ENCODE results near the gene SPATA2.

The SPATA2 gene

GRCh38 chr20:49941456-49941855 is 26.1 kb upstream of the SPATA2 start:
- DNase-seq (ENCODE audit: low read depth): no peak
- in situ Hi-C loops (cut with HindIII; ENCODE audit: low sequenced_read_pairs): no loop called here
- TF ChIP-seq, protein P1, sequence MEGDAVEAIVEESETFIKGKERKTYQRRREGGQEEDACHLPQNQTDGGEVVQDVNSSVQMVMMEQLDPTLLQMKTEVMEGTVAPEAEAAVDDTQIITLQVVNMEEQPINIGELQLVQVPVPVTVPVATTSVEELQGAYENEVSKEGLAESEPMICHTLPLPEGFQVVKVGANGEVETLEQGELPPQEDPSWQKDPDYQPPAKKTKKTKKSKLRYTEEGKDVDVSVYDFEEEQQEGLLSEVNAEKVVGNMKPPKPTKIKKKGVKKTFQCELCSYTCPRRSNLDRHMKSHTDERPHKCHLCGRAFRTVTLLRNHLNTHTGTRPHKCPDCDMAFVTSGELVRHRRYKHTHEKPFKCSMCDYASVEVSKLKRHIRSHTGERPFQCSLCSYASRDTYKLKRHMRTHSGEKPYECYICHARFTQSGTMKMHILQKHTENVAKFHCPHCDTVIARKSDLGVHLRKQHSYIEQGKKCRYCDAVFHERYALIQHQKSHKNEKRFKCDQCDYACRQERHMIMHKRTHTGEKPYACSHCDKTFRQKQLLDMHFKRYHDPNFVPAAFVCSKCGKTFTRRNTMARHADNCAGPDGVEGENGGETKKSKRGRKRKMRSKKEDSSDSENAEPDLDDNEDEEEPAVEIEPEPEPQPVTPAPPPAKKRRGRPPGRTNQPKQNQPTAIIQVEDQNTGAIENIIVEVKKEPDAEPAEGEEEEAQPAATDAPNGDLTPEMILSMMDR (IDR thresholded peaks at IDR 0.05; ENCODE audit: low read depth, low read length, missing control alignments): no peak
- H3K4me3 ChIP-seq (ENCODE audit: low read depth, low read length): no peak overlapping the region

DNA sequence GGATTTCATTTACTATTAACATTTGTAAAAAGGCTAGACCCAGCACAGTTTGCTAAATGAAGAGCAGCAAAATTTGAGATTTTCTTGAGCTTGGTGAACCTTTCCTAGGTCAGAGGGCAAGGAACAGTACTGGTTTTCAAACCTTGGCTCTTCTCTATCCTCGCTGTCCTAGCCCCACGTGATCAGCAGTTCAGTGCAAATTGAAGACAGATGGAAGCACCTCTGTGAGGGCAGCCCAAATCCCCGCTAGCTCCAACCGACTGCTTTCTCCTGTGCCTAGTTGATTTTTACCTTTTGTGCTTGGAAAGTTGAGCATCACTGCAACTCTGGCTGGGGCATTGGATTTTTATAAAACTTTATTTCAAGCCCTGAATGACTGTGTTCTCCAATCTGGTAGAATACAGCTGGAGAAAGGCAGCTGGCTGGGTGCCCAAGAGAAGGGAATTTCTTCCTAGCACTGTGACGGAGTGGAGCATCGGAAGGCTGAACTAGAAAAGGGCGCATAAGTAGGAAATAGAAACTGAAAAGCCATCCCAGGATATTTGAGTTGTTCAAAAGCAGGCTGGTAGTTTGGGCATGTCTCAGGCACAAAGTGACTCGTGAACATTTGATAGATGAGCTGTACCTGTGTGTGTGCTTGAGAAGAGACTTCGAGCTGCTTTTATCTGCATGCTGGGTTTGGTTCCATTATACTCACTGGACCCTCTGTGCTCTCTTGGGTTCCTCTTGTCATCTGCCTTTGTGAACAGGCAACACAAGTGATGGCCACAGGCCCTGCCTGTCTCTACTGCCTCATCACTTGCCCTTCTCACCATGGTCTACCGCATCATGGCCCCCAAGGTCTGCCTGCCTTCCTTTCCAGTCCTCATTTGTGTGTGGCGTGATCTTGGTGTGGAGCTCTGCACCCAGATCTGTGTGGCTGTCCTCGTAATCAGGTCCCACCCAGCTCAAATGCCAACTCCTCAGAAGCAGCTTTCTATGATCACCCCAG is 23.1 kb upstream of the SPATA2 start:
- H3K4me3 ChIP-seq (ENCODE audit: low read depth, low read length): peak overlapping the region; percentile 6
- in situ Hi-C loops (cut with HindIII; ENCODE audit: low sequenced_read_pairs): no loop called here
- TF ChIP-seq, protein P1 (IDR thresholded peaks at IDR 0.05; ENCODE audit: low read depth, low read length, missing control alignments): no peak
- DNase-seq (ENCODE audit: low read depth): no peak

DNA sequence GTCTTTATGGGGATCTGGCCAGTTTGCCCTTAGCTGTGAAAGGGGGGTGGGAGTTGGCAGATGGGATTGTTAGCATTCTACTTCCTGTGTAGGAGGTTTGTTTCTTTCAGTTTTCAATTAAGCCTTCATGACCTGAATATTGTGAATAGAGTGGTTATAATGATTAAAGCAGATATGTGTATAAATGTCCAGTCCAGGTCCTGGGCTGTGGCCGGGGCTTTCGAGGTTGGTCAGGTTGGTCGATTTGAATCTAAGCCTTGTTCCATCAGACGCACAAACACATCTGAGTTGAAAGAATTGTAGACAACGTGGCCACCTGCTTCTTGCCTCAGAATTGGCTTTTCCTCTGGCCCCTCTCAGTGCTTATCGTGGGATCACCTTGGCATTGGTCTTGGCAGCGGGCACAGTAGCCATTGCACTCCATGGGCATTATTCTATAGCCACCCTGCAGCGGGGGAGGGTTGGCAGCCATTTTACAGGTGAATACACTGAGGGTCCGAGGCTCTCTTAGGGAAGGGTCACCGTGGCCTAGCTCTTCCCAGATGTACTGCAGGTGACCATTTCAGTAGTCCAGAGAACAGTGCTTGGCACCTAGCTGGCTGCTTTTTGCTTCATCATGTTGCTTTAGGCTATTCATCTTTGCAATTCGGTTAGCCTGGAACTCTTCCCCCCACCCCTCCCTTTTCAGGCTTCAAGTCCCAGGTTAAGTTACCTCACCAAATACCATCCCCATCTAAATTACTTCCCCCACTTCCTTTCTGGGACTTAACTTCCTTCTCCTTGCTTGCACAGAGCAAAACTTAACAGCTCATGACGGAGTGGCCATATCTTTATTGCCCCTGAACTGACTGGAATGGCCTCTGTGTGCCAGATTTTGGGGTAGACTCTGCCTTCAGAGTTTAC is 21.9 kb upstream of the SPATA2 start:
- no peak for DNase-seq (ENCODE audit: low read depth)
- in situ Hi-C loops (cut with HindIII; ENCODE audit: low sequenced_read_pairs): no loop called here
- TF ChIP-seq, protein P1 (IDR thresholded peaks at IDR 0.05; ENCODE audit: low read depth, low read length, missing control alignments): no peak
- H3K4me3 ChIP-seq (ENCODE audit: low read depth, low read length): peak overlapping the region; percentile 82

- peak; percentile 78 for DNase-seq (ENCODE audit: low read depth)
- in situ Hi-C loops (cut with HindIII; ENCODE audit: low sequenced_read_pairs): no loop called here
- peak within 1 kb of the TSS; percentile 82 for H3K4me3 ChIP-seq (ENCODE audit: low read depth, low read length)
- TF ChIP-seq, protein P1 (IDR thresholded peaks at IDR 0.05; ENCODE audit: low read depth, low read length, missing control alignments): no peak
These were observed 21.1 kb upstream of the SPATA2 start, which contains the start of gene RNF114 for GRCh38 chr20:49936153-49937026. RNF114 (plus strand) TSS chr20:49936397; CDS start chr20:49936413, 16 bp downstream.

DNA sequence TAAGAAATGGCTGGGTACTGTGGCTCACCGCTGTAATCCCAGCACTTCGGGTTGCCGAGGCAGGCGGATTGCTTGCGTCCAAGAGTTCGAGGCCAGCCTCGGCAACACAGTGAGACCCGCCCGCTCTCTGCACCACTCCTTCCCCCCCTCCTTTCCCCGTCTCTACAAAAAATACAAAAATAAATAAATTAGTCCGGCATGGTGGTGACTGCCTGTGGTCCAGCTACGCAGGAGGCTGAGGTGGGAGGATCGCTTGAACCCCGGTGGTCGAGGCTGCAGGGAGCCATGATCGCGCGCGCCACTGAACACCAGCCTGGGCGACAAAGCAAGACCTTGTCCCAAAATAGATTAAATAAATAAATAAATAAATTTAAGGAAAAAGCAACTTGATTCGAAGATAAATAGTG is 20.4 kb upstream of the SPATA2 start:
- DNase-seq (ENCODE audit: low read depth): no peak
- TF ChIP-seq, protein P1 (IDR thresholded peaks at IDR 0.05; ENCODE audit: low read depth, low read length, missing control alignments): no peak
- H3K4me3 ChIP-seq (ENCODE audit: low read depth, low read length): peak overlapping the region; percentile 82
- in situ Hi-C loops (cut with HindIII; ENCODE audit: low sequenced_read_pairs): no loop called here
